HG03159 (cell line): ENCODE results near the gene SLC6A13.
"Not testable (repeated sequence)": the region's sequence is repeated elsewhere in the genome, so short reads cannot be mapped to it uniquely, and the experiment has no call there.

Experiments used
- ATAC-seq: cut with Tn5 transposase; IDR thresholded peaks from one replicate; pipeline ENCODE4 v1.9.1; 2021; ENCODE audit warnings: mild to moderate bottlenecking, moderate library complexity; ENCODE audit not compliant: unreplicated experiment

SLC6A13 gene

DNA sequence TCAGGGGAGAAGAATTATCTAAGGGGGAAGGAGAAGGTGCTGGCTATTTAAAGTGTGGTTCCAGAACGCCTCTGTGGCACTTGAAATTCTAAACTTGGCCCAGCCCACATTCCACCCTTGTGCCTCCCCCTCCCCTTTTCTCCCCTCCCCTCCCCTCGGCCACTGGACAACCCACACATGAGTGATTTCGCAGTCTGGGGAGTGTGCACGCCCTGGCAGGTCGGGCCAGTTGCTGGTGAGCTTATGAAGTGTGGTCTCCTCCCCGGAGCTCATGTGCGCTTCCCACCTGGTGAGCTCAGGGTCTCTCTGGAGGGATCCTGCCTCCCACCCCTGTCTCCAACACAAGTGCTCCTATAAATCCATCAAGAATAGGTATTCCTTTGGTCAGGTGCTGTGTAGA, at the start of gene SLC6A13:
TSS of gene SLC6A13 (minus strand) at position 20 of the 400 bp plus-strand sequence. CDS start 2,784 bp downstream, outside the sequence.
- no peak for ATAC-seq

DNA sequence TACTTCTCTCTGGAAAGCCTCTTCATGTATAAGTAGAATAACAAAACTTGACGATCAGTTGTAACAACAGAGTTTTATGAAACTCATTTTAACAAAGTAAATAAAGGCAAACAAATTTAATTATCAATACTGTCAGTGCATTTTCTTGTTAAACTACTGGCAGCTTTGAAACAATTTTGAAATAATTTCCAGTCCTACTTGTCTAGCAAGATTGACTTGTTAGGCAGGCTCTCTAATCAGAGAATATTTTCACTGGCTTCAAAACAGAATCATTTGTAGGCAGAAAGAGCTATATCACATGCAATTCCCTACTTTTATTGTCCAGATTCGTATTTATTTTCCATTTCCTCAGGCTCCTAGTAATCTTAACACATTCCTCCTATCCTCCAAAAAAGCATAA, 45.9 kb upstream of the SLC6A13 start:
- no peak for ATAC-seq

- no peak for ATAC-seq
Observed at GRCh38 chr12:307406-307805, 44.8 kb upstream of the SLC6A13 start.

GRCh38 chr12:304805-305204, 42.2 kb upstream of the SLC6A13 start:
- no peak for ATAC-seq

- not testable (repeated sequence) for ATAC-seq
Observed at GRCh38 chr12:302766-303165, 40.1 kb upstream of the SLC6A13 start.

GRCh38 chr12:300166-300565, 37.5 kb upstream of the SLC6A13 start:
- ATAC-seq = not testable (repeated sequence)

DNA sequence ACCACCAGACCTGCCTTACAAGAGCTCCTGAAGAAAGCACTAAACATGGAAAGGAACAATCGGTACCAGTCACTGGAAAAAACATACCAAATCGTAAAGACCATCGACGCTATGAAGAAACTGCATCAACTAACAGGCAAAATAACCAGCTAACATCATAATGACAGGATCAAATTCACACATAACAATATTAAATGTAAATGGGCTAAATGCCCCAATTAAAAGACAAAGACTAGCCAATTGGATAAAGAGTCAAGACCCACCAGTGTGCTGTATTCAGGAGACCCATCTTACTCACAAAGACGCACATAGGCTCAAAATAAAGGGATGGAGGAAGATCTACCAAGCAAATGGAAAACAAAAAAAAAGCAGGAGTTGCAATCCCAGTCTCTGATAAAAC, 36.9 kb upstream of the SLC6A13 start:
- ATAC-seq = not testable (repeated sequence)

- not testable (repeated sequence) for ATAC-seq
Observed at GRCh38 chr12:298059-298458, 35.4 kb upstream of the SLC6A13 start.

- ATAC-seq = no peak
Observed at GRCh38 chr12:295132-295531, 32.5 kb upstream of the SLC6A13 start.

GRCh38 chr12:293199-293598, 30.6 kb upstream of the SLC6A13 start:
- no peak for ATAC-seq

GRCh38 chr12:292186-292585, 29.6 kb upstream of the SLC6A13 start:
- no peak for ATAC-seq

DNA sequence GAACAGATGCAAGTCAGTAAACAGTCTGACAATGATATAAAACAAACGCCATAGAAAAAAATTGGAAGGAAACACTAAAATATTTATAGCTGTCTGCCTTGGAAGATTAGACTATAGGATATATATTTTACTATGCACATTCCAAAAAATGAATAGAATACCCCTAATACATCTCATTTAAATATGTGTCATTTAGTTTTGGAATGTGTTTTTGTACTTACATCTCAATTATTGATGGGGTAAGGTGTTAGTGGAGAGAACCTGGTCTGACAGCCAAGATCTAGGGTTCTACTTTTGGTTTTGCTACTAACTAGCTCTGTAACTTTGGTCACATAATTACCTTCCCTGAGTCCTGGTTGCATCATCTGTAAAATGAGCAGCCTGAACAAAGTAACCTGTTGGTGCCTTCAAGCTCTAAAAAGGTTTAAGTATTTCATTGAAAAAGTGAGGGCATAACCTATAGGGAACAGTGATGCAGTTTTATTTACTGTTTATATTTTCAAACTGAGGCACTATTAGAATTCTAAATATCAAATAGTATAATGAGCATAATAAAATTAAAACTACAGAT, 28.6 kb upstream of the SLC6A13 start:
- ATAC-seq = no peak

- ATAC-seq = no peak
Observed at GRCh38 chr12:288687-289086, 26.1 kb upstream of the SLC6A13 start.

GRCh38 chr12:286531-287300, 24.1 kb upstream of the SLC6A13 start:
- no peak for ATAC-seq

DNA sequence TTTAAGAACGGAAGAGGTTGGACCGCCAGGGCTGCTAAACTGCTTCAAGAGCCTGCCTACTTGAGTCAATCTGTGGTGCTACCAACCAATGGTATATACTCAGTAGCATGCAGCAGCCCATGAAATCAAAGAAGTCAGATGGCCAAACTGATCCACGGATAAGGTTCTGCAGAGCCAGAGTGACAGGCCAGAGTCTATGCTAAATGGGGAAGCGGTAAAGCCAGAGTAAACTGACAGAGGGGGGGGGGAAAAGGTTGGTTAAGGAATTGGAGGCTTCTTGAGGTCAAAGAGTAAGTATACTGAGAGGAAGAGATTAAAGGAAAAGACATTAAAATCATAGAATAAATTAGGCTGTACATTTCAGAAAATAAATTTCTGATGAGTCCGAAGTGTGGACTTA, 15.4 kb upstream of the SLC6A13 start:
- no peak for ATAC-seq

GRCh38 chr12:275812-276211, 13.2 kb upstream of the SLC6A13 start:
- no peak for ATAC-seq

DNA sequence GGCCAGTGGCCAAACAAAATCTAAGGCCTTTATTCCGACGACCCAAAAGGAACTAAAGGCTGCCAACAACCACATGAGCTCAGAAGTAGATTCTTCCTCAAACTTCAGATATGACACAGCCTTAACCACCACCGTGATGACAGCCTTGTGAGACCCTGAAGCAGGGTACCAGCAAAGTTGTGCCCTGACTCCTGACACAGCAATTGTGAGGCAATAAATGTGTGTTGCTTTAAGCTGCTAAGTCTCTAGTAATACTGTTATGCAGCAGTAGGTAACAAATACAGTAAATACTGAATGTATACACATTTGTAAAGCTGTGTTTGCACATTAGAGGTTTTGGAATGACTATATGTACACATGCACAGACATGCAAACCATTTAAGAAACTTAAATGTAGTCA, 10.7 kb upstream of the SLC6A13 start:
- no peak for ATAC-seq

- ATAC-seq = no peak
Observed at GRCh38 chr12:272942-273341, 10.3 kb upstream of the SLC6A13 start.

DNA sequence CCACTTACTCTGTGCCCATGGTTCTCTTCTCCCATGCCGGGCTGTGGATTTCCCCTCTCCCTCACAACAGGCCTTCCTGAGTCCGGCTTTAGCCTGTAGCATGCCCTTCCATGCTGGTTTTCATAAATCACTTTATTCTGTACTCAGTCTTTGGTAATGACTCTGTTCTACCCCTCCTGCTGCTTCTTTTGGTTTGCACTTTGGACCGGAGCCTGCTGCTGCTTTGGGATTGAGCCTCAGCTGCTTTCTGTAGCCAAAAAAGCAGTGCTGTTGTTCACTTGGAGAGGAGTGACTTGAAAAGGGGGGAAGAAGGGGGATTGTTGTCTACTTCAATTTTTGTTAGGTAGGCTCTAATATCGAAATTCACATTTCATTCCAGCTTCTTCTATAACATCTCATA, 8.5 kb upstream of the SLC6A13 start:
- no peak for ATAC-seq

- no peak for ATAC-seq
Observed at GRCh38 chr12:269191-269590, 6.6 kb upstream of the SLC6A13 start.

DNA sequence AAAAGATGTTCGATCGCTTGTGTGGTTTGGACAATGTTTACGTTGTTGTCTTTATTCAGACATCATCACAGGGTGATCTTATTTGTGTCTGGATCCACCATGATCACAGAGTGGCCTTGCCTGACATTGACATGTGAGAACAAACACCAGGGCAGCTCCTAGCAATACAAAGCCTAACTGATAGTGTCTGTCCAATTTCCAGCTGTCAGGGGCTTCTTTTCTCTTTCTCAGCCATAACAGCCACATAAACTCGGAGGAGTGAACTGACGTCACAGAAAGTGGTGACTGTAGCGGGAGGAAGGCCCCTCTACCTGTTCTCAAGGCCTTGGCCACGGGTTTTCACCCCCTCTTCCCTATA, 5.8 kb upstream of the SLC6A13 start:
- ATAC-seq = no peak

- ATAC-seq = no peak
Observed at GRCh38 chr12:267581-268482, 5.2 kb upstream of the SLC6A13 start.
